ENCODE measurements around the gene PABPC1L.
"Not testable (repeated sequence)": the region's sequence is repeated elsewhere in the genome, so short reads cannot be mapped to it uniquely, and the experiment has no call there.

PABPC1L gene

GRCh38 chr20:44909872-44910689 lies at the start of gene PABPC1L:
PABPC1L (plus strand) TSS chr20:44910060; CDS start chr20:44910144, 84 bp downstream.
- DNase-seq = peak; percentile 64

GRCh38 chr20:44861531-44862006 lies 48.3 kb upstream of the PABPC1L start:
- peak; percentile 56 for DNase-seq

- DNase-seq = no peak
Observed at GRCh38 chr20:44862286-44862685, 47.6 kb upstream of the PABPC1L start.

- DNase-seq = not testable (repeated sequence)
Observed at GRCh38 chr20:44863365-44864084, 46.3 kb upstream of the PABPC1L start.

GRCh38 chr20:44864493-44864892 lies 45.4 kb upstream of the PABPC1L start:
- DNase-seq = not testable (repeated sequence)

- DNase-seq = no peak
Observed at GRCh38 chr20:44866703-44867335, 43.0 kb upstream of the PABPC1L start.

- no peak for DNase-seq
Observed at GRCh38 chr20:44869471-44869870, 40.4 kb upstream of the PABPC1L start.

GRCh38 chr20:44882360-44882759 lies 27.5 kb upstream of the PABPC1L start:
- not testable (repeated sequence) for DNase-seq

- no peak for DNase-seq
Observed at GRCh38 chr20:44883214-44883902, 26.5 kb upstream of the PABPC1L start.

- no peak for DNase-seq
Observed at GRCh38 chr20:44884907-44885391, 24.9 kb upstream of the PABPC1L start.

GRCh38 chr20:44885392-44886265 lies 24.2 kb upstream of the PABPC1L start, which contains the start of gene YWHAB:
YWHAB (plus strand) TSS chr20:44885705; CDS start chr20:44901534, 15,829 bp downstream.
- DNase-seq = peak; percentile 98

- no peak for DNase-seq
Observed at GRCh38 chr20:44886266-44886651, 23.6 kb upstream of the PABPC1L start.

- no peak for DNase-seq
Observed at GRCh38 chr20:44886828-44887227, 23.0 kb upstream of the PABPC1L start.

- no peak for DNase-seq
Observed at GRCh38 chr20:44887466-44887865, 22.4 kb upstream of the PABPC1L start.

- peak; percentile 32 for DNase-seq
Observed at GRCh38 chr20:44888226-44889103, 21.4 kb upstream of the PABPC1L start.

GRCh38 chr20:44891826-44892225 lies 18.0 kb upstream of the PABPC1L start:
- no peak for DNase-seq

GRCh38 chr20:44894959-44895358 lies 14.9 kb upstream of the PABPC1L start:
- no peak for DNase-seq

- DNase-seq = peak; percentile 30
Observed at GRCh38 chr20:44896583-44896982, 13.3 kb upstream of the PABPC1L start.

- DNase-seq = no peak
Observed at GRCh38 chr20:44897133-44897532, 12.7 kb upstream of the PABPC1L start.

GRCh38 chr20:44900231-44900854 lies 9.5 kb upstream of the PABPC1L start:
- no peak for DNase-seq
